IgD-negative memory B cell (primary cell): ENCODE measurements around the gene PRRT4. TPM values are rescaled to one million over a fixed set of nuclear protein-coding genes. Genes with fewer than 3 reads are reported as not detected.
A peak's percentile ranks its signal among the peaks of the same experiment; 100 is the strongest.

Experiments
- H3K27ac Mint-ChIP-seq, 3 donors: one replicate each; pipeline ENCODE4 v1.8.0; 2020 to 2022; ENCODE audit warnings: mild to moderate bottlenecking in 3 of 3, mixed read lengths in 3 of 3, moderate library complexity in 1 of 3
- H3K27me3 Mint-ChIP-seq: one replicate; pipeline ENCODE4 v1.8.0; 2021; ENCODE audit warnings: mixed read lengths
- H3K36me3 Mint-ChIP-seq: one replicate; pipeline ENCODE4 v1.8.0; 2020; ENCODE audit warnings: mild to moderate bottlenecking, mixed read lengths
- H3K4me1 Mint-ChIP-seq, 3 donors: one replicate each; pipeline ENCODE4 v1.8.0; 2020 to 2022; ENCODE audit warnings: mixed read lengths in 3 of 3, mild to moderate bottlenecking in 1 of 3
- H3K4me3 Mint-ChIP-seq, 4 donors: one replicate each; pipeline ENCODE4 v1.8.0; 2020 to 2022; ENCODE audit warnings: mild to moderate bottlenecking in 4 of 4, mixed read lengths in 4 of 4, moderate library complexity in 3 of 4
- H3K9me3 Mint-ChIP-seq, 3 donors: one replicate each; pipeline ENCODE4 v1.8.0; 2020 to 2021; ENCODE audit warnings: mixed read lengths in 3 of 3, mild to moderate bottlenecking in 1 of 3
- polyA plus RNA-seq: library from polyadenylated mRNA; unstranded; fragments of 300-500 nt; fragmentation: Illumina TruSeq; gene quantifications from one replicate; pipeline ENCODE4 v1.2.3, GENCODE V29; 2021

PRRT4 gene
- polyA plus RNA-seq, 1 donor from 2014 or later = 0.21 TPM

DNA sequence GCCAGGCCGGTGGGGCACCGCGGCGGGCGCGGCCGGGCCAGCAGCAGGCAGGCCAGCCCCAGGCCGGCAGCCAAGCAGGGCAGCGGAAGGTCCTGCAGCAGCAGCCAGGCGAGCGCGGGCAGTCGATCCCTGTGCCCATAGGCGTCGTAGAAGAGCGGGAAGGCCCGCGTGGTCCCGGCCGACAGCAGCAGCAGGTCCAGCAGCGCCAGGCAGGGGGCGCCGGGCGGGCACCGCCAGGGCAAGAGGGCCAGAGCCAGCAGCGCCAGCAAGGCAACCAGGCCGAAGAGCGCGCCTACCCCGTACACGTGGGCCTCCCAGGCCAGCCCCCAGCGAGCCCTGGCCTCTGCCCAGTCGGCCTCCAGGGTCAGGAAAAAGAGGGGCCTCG lies 9.3 kb downstream of the PRRT4 start:
- Mint-ChIP-seq H3K4me3 (no peak overlapping the region), H3K9me3 (no peaks in the 10 kb centered on the region), H3K36me3 (peaks cover 2% of the 10 kb centered on the region), H3K27ac (no peak overlapping the region), H3K4me1 (peaks cover 0 to 2% (median 1%) of the 10 kb centered on the region in 3 donors), H3K27me3 (peaks cover 32% of the 10 kb centered on the region)

GRCh38 chr7:128351296-128352152 lies 10.0 kb downstream of the PRRT4 start:
- Mint-ChIP-seq H3K36me3 (peaks cover 2% of the 10 kb centered on the region), H3K9me3 (no peaks in the 10 kb centered on the region), H3K27ac (no peak overlapping the region), H3K4me1 (peaks cover 0 to 2% (median 1%) of the 10 kb centered on the region in 3 donors), H3K4me3 (peak overlapping the region in 1 of 4 donors; percentile 73), H3K27me3 (peaks cover 32% of the 10 kb centered on the region)

DNA sequence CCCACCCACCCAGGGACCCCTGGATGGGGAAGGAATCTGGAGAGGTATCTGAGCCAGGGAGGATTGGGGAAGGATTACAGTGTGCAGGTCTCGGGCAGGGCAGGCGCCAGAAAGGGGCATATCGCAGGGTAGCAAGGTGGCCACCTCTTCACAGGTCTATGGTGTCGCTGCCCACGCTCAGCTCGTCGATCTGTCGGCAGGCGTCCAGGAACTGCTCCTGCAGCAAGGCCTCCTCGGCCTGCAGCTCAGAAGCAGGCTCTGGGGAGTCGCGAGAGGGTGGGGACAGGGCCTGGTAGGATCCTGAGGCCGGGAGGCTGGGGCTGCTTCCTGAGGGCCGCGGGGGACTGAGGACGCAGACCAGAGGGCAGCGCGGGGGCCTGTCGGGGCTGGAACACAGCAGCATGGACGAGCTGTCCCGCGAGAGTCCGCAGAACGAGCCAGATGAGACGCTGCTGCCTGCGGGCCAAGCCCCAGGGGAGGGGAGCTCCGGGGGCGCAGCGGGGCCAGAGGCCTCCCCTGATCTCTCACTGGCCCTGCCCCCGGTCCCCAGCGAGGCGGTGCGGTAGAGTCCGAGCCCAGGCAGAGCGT lies 10.7 kb downstream of the PRRT4 start:
- peak overlapping the region in 3 of 4 donors; percentile 16 to 73 (median 45) for H3K4me3 Mint-ChIP-seq
- peaks cover 0 to 2% (median 1%) of the 10 kb centered on the region in 3 donors for H3K4me1 Mint-ChIP-seq
- peaks cover 32% of the 10 kb centered on the region for H3K27me3 Mint-ChIP-seq
- H3K27ac Mint-ChIP-seq = no peak overlapping the region
- H3K36me3 Mint-ChIP-seq = peaks cover 2% of the 10 kb centered on the region
- no peaks in the 10 kb centered on the region for H3K9me3 Mint-ChIP-seq

DNA sequence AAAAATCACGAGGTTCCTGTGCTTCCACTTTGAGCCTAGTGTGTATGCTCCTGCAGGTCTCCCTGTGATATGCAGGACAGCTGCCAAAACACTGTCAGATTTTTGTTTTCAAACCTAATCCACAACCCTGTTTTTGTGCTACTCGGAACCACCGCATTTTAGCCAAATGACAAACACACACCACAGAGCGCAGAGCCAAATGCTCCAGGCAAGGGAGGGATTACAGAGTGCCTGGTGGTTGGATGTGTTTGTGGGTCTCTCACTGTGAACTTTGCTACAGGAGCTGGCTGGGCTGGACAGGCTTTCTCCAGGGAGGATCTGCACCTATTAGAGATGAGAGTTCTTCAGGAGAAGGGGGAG lies 12.0 kb downstream of the PRRT4 start:
- H3K9me3 Mint-ChIP-seq = no peaks in the 10 kb centered on the region
- H3K27ac Mint-ChIP-seq = peak overlapping the region in 1 of 3 donors; percentile 17
- peaks cover 2% of the 10 kb centered on the region for H3K36me3 Mint-ChIP-seq
- H3K4me1 Mint-ChIP-seq = peaks cover 0 to 2% (median 1%) of the 10 kb centered on the region in 3 donors
- peak overlapping the region in 1 of 4 donors; percentile 42 for H3K4me3 Mint-ChIP-seq
- peaks cover 28% of the 10 kb centered on the region for H3K27me3 Mint-ChIP-seq

DNA sequence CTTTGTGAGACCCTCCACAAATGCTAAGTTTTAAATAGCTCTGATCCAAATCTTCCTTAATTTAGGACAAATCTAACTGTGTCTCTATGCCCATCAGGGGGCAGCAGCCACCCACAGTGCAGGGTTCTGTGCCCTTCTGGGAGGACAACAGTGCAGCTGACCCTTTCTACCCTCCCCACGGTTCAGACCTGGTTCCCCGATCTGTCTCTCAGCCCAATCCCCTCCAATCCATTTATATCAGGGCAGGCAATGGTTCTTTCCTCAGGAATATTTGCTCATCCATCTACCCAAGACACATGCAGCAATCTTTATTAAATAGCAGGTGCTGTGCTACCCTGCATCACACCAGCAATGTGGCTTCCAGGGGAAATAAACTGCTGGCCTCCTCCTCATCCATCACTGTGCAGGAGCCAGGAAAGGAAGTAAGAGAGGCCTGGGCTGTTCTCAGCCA lies 13.8 kb downstream of the PRRT4 start:
- H3K27ac Mint-ChIP-seq = no peak overlapping the region
- peaks cover 2% of the 10 kb centered on the region for H3K36me3 Mint-ChIP-seq
- H3K27me3 Mint-ChIP-seq = peaks cover 16% of the 10 kb centered on the region
- peaks cover 7 to 10% (median 10%) of the 10 kb centered on the region in 3 donors for H3K4me1 Mint-ChIP-seq
- H3K4me3 Mint-ChIP-seq = peak overlapping the region in 1 of 4 donors; percentile 6
- H3K9me3 Mint-ChIP-seq = no peaks in the 10 kb centered on the region

DNA sequence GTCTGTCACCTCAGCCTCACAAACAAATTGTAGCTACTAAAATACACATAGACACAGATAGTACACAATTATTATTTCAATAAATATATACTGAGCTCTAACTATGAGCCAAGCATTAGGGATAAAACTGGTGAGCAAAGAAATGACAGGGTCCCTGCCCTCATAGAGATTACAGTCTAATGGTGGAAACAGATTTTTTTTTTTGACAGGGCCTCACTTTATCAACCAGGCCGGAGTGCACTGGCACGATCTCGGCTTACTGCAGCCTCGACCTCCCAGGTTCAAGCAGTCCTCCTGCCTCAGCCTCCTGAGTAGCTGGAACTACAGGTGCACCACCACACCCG lies 17.1 kb downstream of the PRRT4 start:
- Mint-ChIP-seq H3K9me3 (no peaks in the 10 kb centered on the region), H3K27ac (peak overlapping the region in 1 of 3 donors; percentile 90), H3K27me3 (peaks cover 12% of the 10 kb centered on the region), H3K36me3 (peaks cover 2% of the 10 kb centered on the region), H3K4me1 (peaks cover 13 to 24% (median 16%) of the 10 kb centered on the region in 3 donors), H3K4me3 (peak overlapping the region in 3 of 4 donors; percentile 64 to 96 (median 67))

- Mint-ChIP-seq H3K4me3 (peak within 1 kb of the TSS; percentile 95 to 97 (median 96)), H3K4me1 (peaks cover 13 to 24% (median 14%) of the 10 kb centered on the region in 3 donors), H3K27ac (peak within 1 kb of the TSS; percentile 90 to 97 (median 95)), H3K9me3 (no peaks in the 10 kb centered on the region), H3K27me3 (peaks cover 7% of the 10 kb centered on the region), H3K36me3 (peaks cover 2% of the 10 kb centered on the region)
Measured at GRCh38 chr7:128343554-128344430, 17.7 kb downstream of the PRRT4 start, which contains the start of gene RBM28. Gene RBM28, minus strand, starts transcription at chr7:128343908. Its CDS starts 115 bp downstream, at chr7:128343793.

- H3K4me3 Mint-ChIP-seq = peak overlapping the region in 2 of 4 donors; percentile 53 to 97
- peaks cover 3% of the 10 kb centered on the region for H3K36me3 Mint-ChIP-seq
- peaks cover 13 to 24% (median 14%) of the 10 kb centered on the region in 3 donors for H3K4me1 Mint-ChIP-seq
- H3K9me3 Mint-ChIP-seq = no peaks in the 10 kb centered on the region
- H3K27ac Mint-ChIP-seq = no peak overlapping the region
- H3K27me3 Mint-ChIP-seq = no peaks in the 10 kb centered on the region
Measured at GRCh38 chr7:128341733-128342132, 19.8 kb downstream of the PRRT4 start.

DNA sequence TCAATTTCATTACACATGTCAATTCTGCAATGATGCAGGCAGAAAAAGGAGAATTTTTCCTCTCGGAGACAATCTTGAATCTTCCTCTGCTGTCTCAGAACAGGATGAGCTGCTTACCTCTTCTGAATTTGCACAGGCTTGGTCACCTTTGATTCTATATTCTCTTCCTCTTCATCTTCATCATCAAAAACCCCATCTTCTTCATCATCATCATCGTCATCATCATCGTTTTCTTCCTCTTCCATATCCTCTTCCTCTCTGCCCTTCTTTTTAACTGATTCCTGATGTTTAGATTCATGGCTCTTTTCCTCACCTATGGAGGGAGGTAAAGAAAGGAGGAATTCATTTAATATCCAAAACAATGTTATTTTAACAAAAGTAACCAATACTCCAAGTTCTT lies 25.8 kb downstream of the PRRT4 start:
- peaks cover 8% of the 10 kb centered on the region for H3K36me3 Mint-ChIP-seq
- H3K4me3 Mint-ChIP-seq = no peak overlapping the region
- H3K4me1 Mint-ChIP-seq = peaks cover 0 to 2% (median 2%) of the 10 kb centered on the region in 3 donors
- no peaks in the 10 kb centered on the region for H3K9me3 Mint-ChIP-seq
- H3K27ac Mint-ChIP-seq = no peak overlapping the region
- H3K27me3 Mint-ChIP-seq = no peaks in the 10 kb centered on the region

- no peaks in the 10 kb centered on the region for H3K4me1 Mint-ChIP-seq
- H3K36me3 Mint-ChIP-seq = peaks cover 12% of the 10 kb centered on the region
- H3K4me3 Mint-ChIP-seq = no peak overlapping the region
- no peaks in the 10 kb centered on the region for H3K27me3 Mint-ChIP-seq
- no peaks in the 10 kb centered on the region for H3K9me3 Mint-ChIP-seq
- no peak overlapping the region for H3K27ac Mint-ChIP-seq
Measured at GRCh38 chr7:128324368-128324680, 37.2 kb downstream of the PRRT4 start.

DNA sequence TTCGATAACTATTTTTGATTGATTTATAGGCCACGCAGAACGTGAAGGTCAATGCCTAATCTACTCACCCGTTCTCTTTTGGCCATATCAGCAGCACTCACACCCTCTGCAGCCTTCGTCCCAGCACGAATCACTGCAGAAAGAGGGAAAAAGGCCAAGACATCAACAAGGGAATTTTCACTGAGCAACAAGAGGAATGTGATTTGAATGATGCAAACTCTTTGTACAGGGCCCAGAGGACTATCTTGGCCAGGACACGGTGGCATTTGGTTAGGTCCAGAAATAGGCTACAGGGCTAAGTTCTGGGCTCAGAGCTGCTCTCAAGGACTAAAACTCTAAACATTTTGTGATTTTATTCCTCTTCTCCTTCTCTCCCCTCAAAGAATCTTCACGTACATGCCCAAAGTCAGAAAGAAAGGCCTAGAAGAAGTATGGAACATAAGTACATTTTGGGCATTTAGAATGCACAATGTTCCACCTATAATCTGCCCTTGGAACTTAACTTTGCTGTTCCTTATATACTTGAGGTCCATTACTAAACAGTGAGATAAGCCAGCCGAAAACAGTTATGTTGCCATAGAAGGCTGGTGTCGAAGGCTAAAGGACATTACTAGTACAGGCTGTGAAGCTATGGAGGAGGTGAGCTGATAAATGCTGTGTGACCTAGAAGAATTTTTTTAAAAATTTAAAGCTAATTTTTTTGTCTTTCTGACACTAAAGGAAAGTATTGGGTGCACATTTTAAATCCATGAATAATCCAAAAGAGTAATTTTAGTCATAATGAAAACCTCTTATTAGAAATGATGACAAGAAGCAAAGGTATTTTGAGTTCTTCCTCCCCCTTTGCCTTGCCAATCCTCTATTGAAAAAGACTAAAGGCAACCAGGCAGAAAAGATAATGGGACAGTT lies 37.8 kb downstream of the PRRT4 start:
- H3K27me3 Mint-ChIP-seq = no peaks in the 10 kb centered on the region
- H3K9me3 Mint-ChIP-seq = no peaks in the 10 kb centered on the region
- H3K4me1 Mint-ChIP-seq = no peaks in the 10 kb centered on the region
- H3K4me3 Mint-ChIP-seq = no peak overlapping the region
- peaks cover 16% of the 10 kb centered on the region for H3K36me3 Mint-ChIP-seq
- no peak overlapping the region for H3K27ac Mint-ChIP-seq

GRCh38 chr7:128323040-128323439 lies 38.5 kb downstream of the PRRT4 start:
- H3K9me3 Mint-ChIP-seq = no peaks in the 10 kb centered on the region
- no peak overlapping the region for H3K27ac Mint-ChIP-seq
- no peak overlapping the region for H3K4me3 Mint-ChIP-seq
- H3K36me3 Mint-ChIP-seq = peaks cover 19% of the 10 kb centered on the region
- no peaks in the 10 kb centered on the region for H3K27me3 Mint-ChIP-seq
- no peaks in the 10 kb centered on the region for H3K4me1 Mint-ChIP-seq

DNA sequence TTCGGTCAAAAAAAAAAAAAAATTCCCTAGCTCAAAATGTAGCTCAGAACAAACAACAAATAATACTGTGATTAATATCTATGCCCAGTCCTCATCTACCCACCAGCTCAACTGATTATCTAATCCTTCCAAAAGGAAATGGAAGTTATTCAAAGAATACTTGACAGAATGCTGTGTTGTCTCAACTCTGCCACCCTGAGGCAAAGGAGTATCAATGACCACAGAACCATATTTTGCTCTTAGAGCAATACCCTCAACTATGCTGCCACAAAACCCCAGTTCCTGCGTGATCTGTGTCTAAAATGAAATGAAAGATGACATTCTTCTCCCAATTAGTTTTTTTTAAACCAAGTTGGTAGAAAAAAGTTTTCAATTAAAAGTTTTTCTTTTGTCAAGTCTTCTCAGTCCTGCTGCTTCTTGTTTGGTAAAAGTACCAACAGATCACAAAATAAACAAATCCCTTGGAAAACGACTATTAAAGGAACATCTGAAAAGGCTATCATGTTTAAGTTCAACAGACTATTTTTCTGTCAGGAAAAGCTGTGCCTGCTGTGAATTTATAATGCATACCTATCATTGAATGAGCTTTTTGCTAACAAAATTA lies 39.3 kb downstream of the PRRT4 start:
- Mint-ChIP-seq H3K27me3 (no peaks in the 10 kb centered on the region), H3K9me3 (no peaks in the 10 kb centered on the region), H3K4me3 (peak overlapping the region in 1 of 4 donors; percentile 7), H3K4me1 (no peaks in the 10 kb centered on the region), H3K27ac (no peak overlapping the region), H3K36me3 (peaks cover 19% of the 10 kb centered on the region)

DNA sequence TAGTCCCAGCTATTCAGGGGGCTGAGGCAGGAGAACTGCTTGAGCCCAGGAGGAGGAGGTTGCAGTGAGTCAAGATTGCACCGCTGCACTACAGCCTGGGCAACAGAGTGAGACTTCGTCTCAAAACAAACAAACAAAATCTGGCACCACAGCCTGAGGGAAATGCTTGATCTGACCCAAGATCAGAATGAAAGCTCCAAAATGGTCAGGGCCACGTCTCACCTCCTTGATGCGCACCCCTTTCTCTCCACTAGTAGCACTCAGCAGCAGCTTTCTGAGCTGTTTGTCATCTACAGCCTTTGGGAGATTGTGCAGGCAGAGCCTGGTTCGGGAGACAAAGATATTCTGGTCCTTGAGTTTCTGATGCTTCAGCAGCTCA lies 40.5 kb downstream of the PRRT4 start:
- Mint-ChIP-seq H3K36me3 (peaks cover 15% of the 10 kb centered on the region), H3K4me1 (no peaks in the 10 kb centered on the region), H3K9me3 (no peaks in the 10 kb centered on the region), H3K4me3 (no peak overlapping the region), H3K27me3 (no peaks in the 10 kb centered on the region), H3K27ac (peak overlapping the region in 1 of 3 donors; percentile 44)
